Epithelial cell of proximal tubule (primary cell): ENCODE data around the gene DICER1. TPM values are rescaled to one million over a fixed set of nuclear protein-coding genes. Genes with fewer than 3 reads are reported as not detected.

Experiments used
- DNase-seq: peaks from one replicate; pipeline ENCODE4 v3.0.0-alpha.2; 2011; ENCODE audit warnings: low read depth
- H3K4me3 ChIP-seq: 2 replicates; pipeline ENCODE4 v1.5.1; 2011; ENCODE audit warnings: low read depth, mild to moderate bottlenecking, low read length
- CTCF ChIP-seq: conservative IDR thresholded peaks from 2 replicates; pipeline ENCODE4 v1.5.1; 2012; ENCODE audit warnings: low read depth, mild to moderate bottlenecking, low read length
- total RNA-seq: library from RNA; depleted of rRNA; stranded (reverse); fragments of >200 nt; gene quantifications from 2 replicates; pipeline ENCODE4 v1.2.3, GENCODE V29; 2015

Gene DICER1
- total RNA-seq, 1 donor from 2014 or later: 27.4 TPM

- TF ChIP-seq CTCF: no peak
- no peak overlapping the region for H3K4me3 ChIP-seq
- no peak for DNase-seq
These were observed 64.6 kb downstream of the DICER1 start for GRCh38 chr14:95092723-95093122.

GRCh38 chr14:95091581-95091980, 65.7 kb downstream of the DICER1 start:
- TF ChIP-seq CTCF: no peak
- H3K4me3 ChIP-seq: no peak overlapping the region
- no peak for DNase-seq

- no peak overlapping the region for H3K4me3 ChIP-seq
- TF ChIP-seq CTCF: no peak
- DNase-seq: no peak
These were observed 68.7 kb downstream of the DICER1 start for GRCh38 chr14:95088665-95089064.

- TF ChIP-seq CTCF: no peak
- DNase-seq: no peak
- H3K4me3 ChIP-seq: no peak overlapping the region
These were observed 69.7 kb downstream of the DICER1 start for GRCh38 chr14:95087619-95088018.

- no peak for DNase-seq
- H3K4me3 ChIP-seq: no peak overlapping the region
- TF ChIP-seq CTCF: no peak
These were observed 72.0 kb downstream of the DICER1 start for GRCh38 chr14:95085321-95085720.

- no peak for DNase-seq
- TF ChIP-seq CTCF: no peak
- H3K4me3 ChIP-seq: no peak overlapping the region
These were observed 78.5 kb downstream of the DICER1 start for GRCh38 chr14:95078867-95079266.

GRCh38 chr14:95077345-95077744, 80.0 kb downstream of the DICER1 start:
- no peak for TF ChIP-seq CTCF
- DNase-seq: no peak
- no peak overlapping the region for H3K4me3 ChIP-seq
